ENCODE data around the gene ZDHHC4. TPM values are rescaled to one million over a fixed set of nuclear protein-coding genes. Genes with fewer than 3 reads are reported as not detected.

ZDHHC4 gene
- total RNA-seq, 1 experiment from 2014 or later, result 62.0 TPM

- Mint-ChIP-seq H3K4me1 (no peaks in the 10 kb centered on the region; a peak in 1 of 4 replicates), H3K36me3 (ENCODE audit: insufficient read depth in 1 of 3, low read depth in 3 of 3) (peaks cover 16 to 24% (median 19%) of the 10 kb centered on the region in 3 experiments), H3K4me3 (peak overlapping the region in 1 of 2 experiments; percentile 38; a peak in 3 of 5 replicates), H3K27ac (peak overlapping the region in 1 of 3 experiments; percentile 53; a peak in 1 of 7 replicates), H3K9me3 (no peaks in the 10 kb centered on the region; a peak in 1 of 5 replicates), H3K27me3 (ENCODE audit: low read depth) (no peaks in the 10 kb centered on the region)
- DNase-seq, result no peak
- no peaks in the 10 kb centered on the region for H3K4me1 ChIP-seq (ENCODE audit: insufficient read depth, low read length)
- no peak overlapping the region for H2AK5ac ChIP-seq (ENCODE audit: insufficient read length, low read length)
- H3K14ac ChIP-seq (ENCODE audit: insufficient read depth, low read length), result no peak overlapping the region
- H4K91ac ChIP-seq (ENCODE audit: insufficient read length, low read depth, low read length), result no peak overlapping the region
- H2BK12ac ChIP-seq (ENCODE audit: insufficient read length, low read depth, low read length), result no peak overlapping the region
- H3K4ac ChIP-seq (ENCODE audit: low read depth, low read length), result no peak overlapping the region
- H3K79me2 ChIP-seq (ENCODE audit: insufficient read depth, low read length), result no peaks in the 10 kb centered on the region
- H3K9ac ChIP-seq (ENCODE audit: extremely low read depth, insufficient read length, low read length), result no peak overlapping the region
- no peak overlapping the region for H3K23ac ChIP-seq (ENCODE audit: insufficient read length, low read depth, low read length)
- H3K9me3 ChIP-seq (ENCODE audit: control insufficient read depth, low read depth, low read length), result no peaks in the 10 kb centered on the region
- H2BK5ac ChIP-seq (ENCODE audit: insufficient read length, low read length), result no peak overlapping the region
- no peak overlapping the region for H2AFZ ChIP-seq (ENCODE audit: low read length)
- H2BK15ac ChIP-seq (ENCODE audit: low read depth, low read length), result no peak overlapping the region
- H3T11ph ChIP-seq (ENCODE audit: low read length), result no peak overlapping the region
- H3K27me3 ChIP-seq (ENCODE audit: insufficient read depth, low read length), result no peaks in the 10 kb centered on the region
- no CpG with 5 or more reads among the region's 3 CpGs for WGBS (ENCODE audit: extremely low coverage, insufficient read length, low lambda C conversion rate)
- no peaks in the 10 kb centered on the region for H3K79me1 ChIP-seq (ENCODE audit: insufficient read depth, low read depth, low read length, poor library complexity, severe bottlenecking)
- H2BK20ac ChIP-seq (ENCODE audit: low read depth, low read length, poor library complexity, severe bottlenecking), result no peak overlapping the region
- no peak overlapping the region for H3K56ac ChIP-seq (ENCODE audit: insufficient read length, low read depth, low read length)
- H3K18ac ChIP-seq (ENCODE audit: insufficient read length, low read depth, low read length), result no peak overlapping the region
- H4K8ac ChIP-seq (replicated peaks; ENCODE audit: insufficient read length, low read depth, low read length), result no peak overlapping the region
- H4K5ac ChIP-seq (ENCODE audit: insufficient read length, low read depth, low read length), result no peak overlapping the region
- no peak overlapping the region for H3K27ac ChIP-seq (ENCODE audit: insufficient read length, low read depth, low read length)
- no peak for TF ChIP-seq CTCF (conservative IDR thresholded peaks at IDR 0.05)
- no peaks in the 10 kb centered on the region for H4K20me1 ChIP-seq (ENCODE audit: control insufficient read depth, insufficient read depth, insufficient read length)
- no peaks in the 10 kb centered on the region for H3K23me2 ChIP-seq (ENCODE audit: insufficient read length, low read depth, low read length, poor library complexity, severe bottlenecking)
- H3K4me2 ChIP-seq (ENCODE audit: insufficient read depth, insufficient read length, low read length), result no peak overlapping the region
- no peak overlapping the region for H2BK120ac ChIP-seq (ENCODE audit: low read depth, low read length, poor library complexity, severe bottlenecking)
Observed at GRCh38 chr7:6624246-6624611, 47.0 kb downstream of the ZDHHC4 start.
